Measurements from ENCODE around the gene CD52.

CD52 gene

GRCh38 chr1:26357121-26357602, 39.4 kb downstream of the CD52 start:
- no peak for DNase-seq

- no peak for DNase-seq
These were observed 40.9 kb downstream of the CD52 start for GRCh38 chr1:26358411-26359384.

- no peak for DNase-seq
These were observed 42.4 kb downstream of the CD52 start for GRCh38 chr1:26359981-26360806.

DNA sequence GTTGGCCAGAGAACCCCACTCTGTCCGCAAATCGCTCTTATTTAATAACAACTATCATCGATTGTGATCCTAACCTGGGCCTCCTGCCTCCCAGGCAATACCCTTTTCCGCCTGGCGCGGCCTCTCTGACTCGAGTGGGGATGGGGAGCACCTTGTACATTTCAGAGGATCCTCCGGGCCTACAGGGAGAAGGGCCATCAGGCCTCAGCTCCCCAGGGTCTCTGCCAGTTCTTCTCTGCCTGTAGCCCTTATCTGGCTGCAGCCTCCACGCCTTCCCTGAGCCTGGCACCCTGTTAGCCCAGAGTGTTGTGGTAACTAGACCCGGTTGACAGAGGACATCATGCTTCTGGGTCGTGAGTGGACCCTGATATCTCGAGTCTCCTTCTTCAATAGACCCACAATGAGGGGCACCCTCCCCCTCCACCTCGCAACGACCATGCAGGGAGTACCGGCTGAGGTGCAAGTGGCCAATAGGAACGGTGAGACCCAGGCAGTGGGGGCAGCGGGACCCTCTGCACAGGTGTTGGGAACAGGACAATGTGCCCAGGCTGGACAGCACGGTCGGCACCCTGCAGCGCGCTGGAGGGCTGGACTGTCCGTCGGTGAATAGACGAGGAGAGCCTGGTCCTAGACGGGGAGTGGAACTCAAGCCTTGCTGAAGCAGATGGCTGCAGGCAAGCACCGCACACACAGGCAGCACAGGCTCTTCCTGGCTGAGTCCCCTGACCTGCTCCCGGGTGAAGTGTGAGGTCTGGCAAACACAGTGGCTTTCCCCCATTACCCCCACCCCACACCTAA, 43.2 kb downstream of the CD52 start:
- DNase-seq: no peak

GRCh38 chr1:26361605-26362122, 43.9 kb downstream of the CD52 start:
- DNase-seq: no peak

- DNase-seq: no peak
These were observed 44.6 kb downstream of the CD52 start for GRCh38 chr1:26362331-26362730.

GRCh38 chr1:26363549-26364448, 46.0 kb downstream of the CD52 start:
- DNase-seq: peak; percentile 84

- no peak for DNase-seq
These were observed 47.2 kb downstream of the CD52 start for GRCh38 chr1:26364956-26365355.

DNA sequence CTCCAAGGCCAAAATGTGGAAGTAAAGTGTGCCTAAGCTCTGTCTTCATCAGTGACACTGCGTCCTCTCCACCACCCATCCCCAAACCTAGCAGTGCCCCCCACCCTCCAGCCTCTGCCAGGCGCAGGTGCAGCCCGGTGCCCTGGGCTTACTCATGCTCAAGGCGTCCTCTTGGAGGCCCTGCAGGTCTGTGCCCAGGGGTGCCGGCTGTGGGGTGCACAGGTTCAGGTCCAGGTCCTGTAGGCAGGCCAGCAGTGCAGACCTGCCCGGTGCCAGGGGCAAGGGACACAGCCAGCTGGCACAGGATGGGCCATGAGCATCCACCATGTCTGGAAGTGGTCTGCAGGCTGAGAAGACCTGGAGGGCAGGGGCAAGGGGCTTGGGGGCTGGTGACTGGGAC, 49.7 kb downstream of the CD52 start:
- no peak for DNase-seq

DNA sequence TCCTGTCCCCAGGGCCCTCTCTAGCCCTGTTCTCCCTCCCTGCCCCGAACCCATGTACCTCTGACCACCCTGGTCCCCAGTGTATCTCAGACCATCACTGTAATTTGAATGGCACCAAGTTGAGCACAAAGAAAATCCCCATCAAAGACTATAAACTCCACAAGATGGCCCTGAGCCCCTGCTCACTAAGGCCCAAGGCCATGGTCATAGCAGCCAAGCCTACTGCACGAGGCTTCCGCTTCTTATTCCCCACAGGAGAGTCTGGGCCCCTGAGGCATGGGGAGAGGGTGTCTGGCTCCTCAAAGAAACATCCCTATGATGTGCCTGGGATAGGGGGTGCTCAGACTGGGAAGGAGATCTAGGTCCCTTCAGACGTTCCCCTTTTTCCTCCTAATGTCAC, 50.2 kb downstream of the CD52 start:
- DNase-seq: no peak

DNA sequence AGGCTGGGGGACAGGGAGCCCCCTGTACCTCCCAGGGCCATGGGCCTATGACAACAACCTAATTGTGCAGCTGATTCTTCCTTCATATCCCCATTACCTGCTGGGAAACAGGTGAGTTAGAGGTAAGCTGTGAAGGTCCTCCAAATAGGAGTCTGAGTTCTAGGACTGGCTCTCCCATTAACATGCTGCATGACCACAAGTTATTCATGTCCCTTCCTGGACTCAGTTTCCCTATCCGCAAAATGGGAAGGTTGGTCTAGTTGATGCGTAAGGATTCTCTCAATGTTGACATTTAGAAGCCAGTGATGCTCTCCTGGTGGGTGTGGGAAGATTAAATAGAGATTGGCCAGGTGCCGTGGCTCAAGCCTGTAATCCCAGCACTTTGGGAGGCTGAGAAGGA, 50.7 kb downstream of the CD52 start:
- no peak for DNase-seq
